Measurements from ENCODE around the gene PRAC1.
"Not testable (repeated sequence)": the region's sequence is repeated elsewhere in the genome, so short reads cannot be mapped to it uniquely, and the experiment has no call there.

The PRAC1 gene

DNA sequence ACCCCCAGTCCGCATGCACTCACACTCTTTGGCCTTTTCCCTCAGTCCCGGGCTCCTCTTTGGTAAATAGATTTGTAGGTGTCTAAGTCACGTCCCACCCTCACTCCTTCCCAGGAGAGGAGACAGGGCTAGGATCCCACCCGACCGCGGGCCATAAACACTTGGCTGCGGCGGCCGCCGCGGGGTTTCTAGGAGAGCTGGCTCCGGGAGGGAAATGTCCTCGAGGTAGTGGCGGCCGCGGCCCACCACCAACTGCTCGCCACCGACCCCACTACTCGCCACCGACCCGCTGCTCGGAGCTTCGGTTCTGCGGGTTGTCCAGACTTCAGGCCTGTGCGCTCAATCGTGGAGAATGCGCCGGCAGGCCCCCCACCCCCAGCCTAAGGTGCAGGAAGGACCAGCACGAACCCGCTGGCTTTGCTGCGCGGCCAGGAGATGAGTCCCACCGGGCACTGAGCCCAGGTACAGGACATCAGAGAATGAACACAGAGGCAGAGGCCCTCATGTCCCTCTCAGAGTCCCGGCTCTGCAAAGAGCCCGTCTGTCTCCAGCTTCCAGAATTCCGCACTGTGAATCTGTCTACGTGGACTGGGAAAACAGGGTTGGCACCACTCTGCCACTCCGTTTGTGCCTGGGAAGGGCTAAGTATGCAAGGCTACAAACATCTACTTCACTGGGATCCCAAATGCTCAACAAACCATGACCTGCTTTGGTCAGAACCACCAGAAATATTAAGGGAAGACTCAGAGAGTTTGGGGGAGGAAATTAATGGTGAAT is 3.2 kb upstream of the PRAC1 start:
- DNase-seq, result no peak

DNA sequence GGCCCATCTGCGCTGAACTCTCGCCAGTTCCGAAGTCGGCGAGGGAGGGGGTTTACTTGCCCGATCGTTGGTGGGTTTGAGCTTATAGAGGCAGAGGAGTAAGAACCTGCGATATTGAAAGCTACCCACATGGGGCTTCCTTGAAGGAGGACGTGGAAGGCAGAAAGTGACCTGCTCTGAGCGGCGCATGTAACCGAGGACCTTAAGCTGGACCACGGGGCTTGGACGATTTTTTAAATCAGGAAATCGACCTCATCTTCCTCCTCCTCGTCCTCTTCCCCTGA is 2.6 kb upstream of the PRAC1 start:
- DNase-seq, result no peak

DNA sequence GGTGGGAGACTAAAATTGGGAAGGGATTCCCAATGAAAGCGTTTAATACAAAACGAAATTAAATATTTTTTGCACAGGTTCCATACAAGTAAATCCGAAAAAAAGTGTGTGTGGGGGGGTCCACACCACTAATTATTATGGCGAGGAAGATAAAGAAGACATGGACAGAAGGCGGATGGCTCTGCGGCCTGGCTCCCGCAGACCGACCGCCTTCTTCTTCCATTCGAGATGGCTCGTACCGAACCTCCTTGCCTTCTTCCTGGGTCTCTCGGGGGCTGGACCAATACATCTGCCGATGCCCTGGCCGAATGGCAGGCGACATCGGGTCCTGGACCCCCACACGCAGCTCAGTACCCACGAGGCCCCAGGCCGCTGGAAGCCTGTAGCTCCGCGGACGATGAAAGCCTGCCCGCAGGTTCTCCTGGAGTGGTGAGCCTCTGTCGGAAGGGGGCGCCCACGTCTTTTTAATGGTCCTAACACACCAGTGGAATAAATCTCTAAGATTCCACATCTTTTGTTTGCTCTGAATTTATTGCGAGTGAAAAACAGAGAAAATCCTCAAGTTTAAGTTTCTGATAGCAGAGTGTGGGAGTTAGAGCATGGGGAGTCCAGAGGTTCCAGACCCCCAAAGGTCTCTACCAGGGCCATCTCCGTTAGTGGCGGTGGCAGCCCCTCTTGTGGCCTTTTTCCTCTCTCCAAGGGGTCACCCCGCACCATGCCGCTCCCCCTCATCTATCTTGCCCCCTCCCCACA is 2.1 kb upstream of the PRAC1 start:
- no peak for DNase-seq

DNA sequence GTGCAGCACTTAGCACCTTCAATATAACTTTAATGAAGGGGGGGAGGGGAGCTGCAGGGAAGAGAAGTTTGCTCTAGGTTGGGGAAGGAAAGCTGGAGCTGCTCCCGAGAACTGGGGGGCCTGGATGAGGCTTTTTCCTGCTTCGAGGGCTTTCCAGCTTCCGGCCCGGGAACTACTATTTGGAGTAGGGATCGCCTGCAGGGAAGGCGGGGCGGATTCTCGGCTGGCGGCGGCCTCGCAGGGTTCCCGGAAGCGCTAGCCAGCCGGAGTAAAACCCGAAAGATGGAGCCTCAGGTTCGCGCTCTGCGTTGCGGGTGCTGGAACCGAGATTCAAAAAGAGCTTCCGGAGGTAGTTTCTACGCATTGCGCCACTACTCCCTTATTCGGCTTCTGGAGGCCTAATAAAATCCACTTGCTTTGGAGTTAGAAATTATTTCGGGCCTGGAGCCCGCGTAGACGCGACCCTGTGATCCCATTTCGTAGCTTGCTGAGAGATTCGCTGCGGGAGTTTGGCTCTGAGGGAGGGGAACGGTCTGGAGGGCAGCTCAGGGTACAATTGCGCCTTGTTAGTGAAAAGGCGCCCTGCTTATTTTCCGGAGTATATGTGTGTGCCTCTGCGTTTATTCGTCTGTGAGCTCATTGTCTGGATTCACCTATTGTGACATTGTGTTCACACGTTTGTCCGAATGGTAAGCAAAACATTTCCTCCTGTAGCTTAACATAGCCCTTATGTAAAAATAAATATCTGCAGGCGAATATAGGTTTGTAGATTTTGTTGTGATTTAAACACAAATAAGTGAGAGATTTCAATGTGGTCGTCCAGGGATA is 1.3 kb upstream of the PRAC1 start:
- no peak for DNase-seq

DNA sequence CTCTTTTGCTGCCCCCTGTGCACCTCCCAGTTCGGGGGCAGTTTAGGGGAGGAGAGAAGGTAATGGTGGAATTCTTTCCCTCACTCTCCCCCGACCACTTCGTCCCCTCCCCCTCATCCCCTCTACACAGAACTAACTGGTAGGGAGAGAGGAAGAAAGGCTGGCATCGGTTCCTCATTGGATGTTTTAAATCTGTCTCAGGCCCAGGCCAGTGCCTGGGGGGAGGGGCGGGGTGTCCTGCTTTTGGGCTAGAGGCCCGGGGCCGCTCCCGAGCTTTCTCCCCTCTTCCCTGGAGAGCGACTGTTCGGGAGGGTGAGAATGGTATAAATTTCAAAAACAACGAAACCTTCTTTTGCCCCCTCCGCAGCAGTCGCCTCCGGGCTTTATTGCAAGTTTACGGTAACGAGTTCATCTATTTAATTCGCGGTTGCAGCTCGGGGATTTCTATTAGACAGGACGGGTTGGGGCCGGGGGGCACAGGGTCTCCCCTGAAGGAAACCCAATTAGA is 651 bp upstream of the PRAC1 start, which contains the start of gene PRAC2:
Gene PRAC2, plus strand, starts transcription at position 271 of the 508 bp plus-strand sequence. CDS start 1,226 bp downstream, outside the sequence.
- no peak for DNase-seq

DNA sequence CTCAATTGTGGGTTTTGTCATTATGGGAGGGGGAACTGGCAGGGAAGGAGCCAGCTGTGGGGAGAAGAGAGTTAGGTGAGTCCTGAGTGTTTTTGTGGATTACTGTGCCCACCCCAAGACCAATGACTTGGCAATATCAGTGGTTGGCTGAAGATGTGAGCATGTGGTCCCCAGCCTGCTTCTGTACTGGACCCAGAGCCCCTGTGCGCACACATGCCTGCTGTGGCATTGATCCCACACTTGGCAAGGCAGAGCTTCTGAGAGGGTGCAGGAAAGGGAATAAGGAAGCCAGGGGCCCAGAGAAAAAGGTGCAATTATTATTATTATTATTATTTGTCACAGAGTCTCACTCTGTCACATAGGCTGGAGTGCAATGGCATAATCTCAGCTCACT is 1.3 kb downstream of the PRAC1 start:
- DNase-seq, result no peak

DNA sequence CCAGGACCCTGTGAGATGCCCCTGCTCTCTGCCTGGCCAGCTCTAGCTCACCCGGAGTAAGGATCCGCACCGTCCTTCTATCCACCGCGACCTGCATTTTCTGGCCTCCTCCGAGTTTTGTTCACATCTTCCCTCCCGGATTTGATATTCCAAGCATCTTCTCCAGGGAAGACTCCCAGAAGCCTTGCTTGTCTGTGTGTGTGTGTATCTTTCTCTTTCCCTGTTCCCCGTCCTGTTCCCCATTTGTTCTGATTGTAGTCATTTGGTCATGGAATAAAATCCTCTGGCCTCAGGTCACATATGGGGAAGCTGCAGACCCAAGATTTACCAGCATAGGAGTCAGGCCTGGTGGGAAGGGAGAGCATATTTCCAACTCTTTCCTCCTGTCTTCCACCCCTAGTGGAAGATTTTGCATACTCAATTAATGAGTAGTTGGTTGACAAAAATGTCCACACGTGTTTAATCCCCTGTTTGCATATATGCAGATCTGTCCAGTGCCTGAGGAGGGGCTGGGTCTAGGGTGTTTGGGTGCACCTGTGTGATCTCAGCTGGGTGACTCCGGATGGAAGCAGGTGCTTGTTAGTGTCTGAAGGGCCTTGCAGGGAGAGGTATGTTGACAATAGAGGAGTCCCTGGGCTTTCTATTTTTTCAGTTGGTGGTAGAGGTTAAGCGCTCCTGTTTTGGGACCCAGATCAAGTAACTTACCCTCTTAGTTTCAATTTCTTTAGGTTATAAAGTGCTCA is 1.9 kb downstream of the PRAC1 start:
- DNase-seq, result no peak

DNA sequence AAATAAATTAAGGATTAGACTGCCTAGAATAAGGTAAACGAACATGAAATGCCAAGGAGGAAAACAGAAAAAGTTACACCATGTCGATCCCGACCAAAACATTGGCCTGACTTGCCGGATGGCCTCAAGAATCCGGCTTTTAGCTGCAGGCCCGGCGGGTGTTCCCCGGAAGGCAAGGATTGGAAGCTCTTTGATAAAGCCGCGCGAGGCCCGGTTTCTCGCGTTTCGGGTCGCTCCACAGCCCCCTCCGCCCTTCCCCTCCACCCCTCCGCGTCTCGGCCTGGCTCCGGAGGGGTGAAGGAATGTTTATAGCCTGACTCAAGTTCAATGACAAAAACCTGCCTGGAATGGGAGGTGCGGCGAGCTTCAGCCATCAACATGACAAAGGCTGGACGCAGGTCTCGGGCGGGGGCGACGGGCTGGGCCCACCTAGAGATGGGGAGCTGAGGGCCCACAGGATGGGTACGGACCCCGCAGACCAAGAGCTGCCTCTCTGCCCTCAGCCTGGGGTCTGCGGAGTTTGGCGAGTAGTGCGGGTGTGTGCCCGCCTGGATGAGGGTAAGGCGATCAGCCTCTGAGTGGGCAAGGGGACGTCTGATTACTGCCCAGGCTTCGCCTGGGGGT is 2.6 kb downstream of the PRAC1 start:
- DNase-seq, result no peak

DNA sequence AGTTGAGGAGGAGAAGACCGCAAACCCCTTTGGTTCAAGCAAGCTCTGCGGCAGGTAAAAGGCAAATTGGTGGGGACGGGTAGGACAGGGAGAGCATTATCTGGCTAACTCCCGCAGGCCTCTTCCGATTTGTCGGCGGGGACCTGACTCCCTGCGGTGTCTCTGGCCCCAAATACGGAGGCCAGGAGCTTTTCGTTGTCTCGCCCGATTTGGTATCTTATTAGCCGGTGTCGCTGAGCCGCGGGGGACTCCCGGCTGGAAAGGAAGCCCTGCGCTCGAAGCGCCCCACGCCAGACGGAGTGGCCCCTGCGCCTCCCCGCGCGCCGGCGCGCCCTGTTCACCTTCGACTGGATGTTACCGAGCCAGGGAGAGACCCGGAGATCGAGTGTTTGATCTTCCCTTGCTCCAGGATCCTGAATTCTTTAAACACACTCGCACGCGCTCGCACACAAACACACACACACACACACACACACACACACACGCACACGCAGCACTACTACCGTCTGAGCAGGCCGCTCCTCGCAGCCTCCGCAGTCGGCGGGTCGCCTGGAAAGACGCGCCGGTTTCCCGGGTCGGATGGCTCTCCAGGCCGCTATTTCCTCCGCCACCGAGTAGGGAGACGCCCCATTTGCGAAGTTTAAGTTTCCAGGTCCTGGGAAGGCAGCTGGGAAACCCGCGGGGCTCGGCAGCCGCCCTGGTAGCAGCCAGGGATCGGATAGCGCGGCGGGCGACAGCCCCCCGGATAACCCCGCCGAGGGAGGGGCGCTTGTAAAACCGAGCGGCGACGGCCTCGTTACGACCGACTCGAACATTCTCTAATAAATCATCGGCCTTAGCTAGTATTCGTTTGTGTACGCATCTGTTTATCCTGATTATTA is 3.3 kb downstream of the PRAC1 start:
- no peak for DNase-seq

DNA sequence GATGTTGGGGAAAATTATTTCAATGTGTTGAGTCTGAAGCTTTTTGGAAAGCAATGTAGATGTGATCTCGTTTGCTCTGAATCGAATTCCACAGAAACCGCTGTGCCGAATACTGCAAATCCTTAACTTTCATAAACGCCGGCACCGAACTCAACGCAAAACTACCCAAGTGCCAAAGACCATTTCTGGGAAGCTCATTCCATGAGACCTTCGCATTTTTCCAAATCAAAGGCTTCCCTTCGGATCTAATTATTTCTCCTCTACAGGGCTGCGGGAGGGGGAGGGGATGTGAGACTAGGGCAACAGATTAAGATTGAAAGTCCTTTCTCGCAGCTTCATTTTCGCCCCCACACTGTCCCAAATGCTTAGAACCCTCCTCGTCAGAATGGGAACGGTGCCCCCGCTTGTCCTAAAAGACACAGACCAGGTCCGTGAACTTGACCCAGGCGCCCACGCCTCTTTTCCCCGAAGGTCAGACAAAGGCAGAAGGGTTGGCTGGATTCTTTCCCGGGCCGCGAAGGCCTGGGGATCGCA is 4.0 kb downstream of the PRAC1 start:
- no peak for DNase-seq

DNA sequence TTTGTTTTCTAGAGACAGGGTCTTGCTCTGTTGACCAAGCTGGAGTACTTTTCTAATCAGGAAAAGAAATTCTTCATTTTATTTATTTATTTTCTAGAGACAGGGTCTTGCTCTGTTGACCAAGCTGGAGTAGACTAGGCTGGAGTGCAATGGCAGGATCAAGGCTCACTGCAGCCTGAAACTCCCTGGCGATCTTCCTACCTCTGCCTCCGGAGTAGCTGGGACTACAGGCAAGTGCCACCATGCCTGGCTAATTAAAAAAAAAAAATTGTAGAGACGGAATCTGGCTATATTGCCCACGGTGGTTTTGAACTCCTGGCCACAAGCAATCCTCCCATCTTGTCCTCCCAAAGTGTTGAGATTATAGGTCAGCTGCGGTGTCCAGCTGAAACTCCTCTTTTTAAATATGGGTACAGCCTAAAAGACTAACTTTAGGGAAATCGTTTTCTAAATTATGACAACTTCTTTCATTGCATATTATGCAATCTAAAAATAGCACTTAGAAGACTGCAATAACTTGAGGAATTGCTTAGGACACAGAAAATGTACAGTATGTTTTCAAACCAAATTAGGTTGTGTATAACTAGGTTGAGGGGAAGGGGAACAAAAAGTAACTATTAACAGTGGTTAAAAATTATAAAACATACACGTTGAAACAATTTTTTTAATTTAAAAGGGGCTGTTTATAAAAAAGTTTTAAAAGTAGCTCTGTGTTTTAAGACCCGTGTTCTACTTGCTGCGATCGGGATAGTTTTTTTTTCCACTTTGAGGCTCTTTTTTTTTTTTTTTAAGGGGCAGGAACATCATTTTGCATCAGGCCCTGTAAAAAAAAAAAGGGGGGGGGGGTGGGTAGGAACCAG is 4.7 kb downstream of the PRAC1 start:
- DNase-seq, result no peak

DNA sequence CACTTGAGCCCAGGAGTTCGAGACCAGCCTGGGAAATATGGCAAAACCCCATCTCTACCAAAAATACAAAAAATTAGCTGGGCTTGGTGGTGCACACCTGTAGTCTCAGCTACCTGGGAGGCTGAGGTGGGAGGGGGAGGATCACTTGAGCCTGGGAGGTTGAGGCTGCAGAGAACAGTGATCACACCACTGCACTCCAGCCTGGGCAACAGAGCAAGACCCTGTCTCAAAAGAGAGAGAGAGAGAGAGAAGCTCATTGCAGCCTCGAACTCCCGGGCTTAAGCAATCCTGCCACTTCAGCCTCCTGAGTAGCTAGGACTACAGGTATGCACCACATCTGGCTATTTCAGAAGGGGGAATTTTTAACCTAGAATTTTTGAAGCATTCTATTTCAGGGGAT is 5.8 kb downstream of the PRAC1 start:
- not testable (repeated sequence) for DNase-seq

DNA sequence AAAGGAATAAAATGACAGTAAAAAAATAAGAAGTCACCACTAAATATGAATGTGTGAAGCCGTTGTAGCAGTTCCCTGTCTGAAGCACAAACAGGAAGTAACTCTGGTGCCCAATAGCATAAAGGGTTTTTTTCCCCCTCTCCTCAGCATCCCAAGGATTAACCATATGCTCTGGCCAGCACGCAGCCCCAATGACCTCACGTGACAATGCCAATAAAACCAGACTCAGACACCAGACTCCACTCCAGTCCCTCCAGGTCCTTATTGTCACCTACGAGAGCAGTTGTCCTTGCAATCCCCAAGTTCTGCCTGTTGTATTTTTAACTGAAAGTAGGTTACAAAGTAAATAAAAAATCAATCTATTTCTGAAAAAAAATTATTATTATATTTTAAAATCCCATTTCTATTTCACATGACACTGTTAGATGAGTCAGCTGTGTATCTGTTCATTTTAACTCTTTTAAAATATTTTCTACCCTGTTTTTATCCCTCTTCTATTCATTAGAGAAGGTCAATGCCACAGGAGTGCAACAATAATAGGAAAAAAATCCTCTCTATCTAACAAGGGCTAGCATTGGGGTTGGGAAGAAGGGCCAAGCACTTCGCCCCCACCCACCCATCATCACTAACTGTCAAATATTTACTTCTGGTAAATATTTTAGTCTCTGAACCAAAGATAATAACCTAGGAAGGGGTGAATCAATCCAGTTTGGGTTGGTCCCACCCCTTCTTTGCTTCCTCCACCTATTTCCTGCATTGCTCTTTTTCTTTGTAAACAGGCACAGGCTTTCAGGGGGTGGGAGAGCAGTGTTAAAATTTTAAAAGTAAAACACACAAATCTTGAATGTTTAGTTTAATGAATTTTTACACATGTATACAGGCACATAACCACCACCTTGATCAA is 6.6 kb downstream of the PRAC1 start:
- DNase-seq, result no peak

DNA sequence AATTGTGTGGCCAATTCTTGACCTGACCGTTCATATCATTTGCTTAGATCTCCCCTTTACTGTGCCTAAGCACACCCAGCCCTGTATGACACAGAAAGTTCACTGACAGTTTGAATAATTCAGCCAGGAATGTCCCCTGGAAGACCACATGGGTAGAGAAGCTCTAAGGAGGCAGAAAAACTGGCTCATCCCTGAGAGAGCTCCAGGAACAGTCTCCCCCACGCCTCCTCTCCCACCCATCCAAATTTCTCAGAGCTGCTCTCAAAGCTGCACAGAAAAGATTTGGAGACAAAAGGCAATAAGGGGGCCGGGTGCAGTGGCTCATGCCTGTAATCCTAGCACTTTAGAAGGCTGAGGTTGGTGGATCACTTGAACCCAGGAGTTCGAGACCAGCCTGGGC is 11.2 kb downstream of the PRAC1 start:
- no peak for DNase-seq

DNA sequence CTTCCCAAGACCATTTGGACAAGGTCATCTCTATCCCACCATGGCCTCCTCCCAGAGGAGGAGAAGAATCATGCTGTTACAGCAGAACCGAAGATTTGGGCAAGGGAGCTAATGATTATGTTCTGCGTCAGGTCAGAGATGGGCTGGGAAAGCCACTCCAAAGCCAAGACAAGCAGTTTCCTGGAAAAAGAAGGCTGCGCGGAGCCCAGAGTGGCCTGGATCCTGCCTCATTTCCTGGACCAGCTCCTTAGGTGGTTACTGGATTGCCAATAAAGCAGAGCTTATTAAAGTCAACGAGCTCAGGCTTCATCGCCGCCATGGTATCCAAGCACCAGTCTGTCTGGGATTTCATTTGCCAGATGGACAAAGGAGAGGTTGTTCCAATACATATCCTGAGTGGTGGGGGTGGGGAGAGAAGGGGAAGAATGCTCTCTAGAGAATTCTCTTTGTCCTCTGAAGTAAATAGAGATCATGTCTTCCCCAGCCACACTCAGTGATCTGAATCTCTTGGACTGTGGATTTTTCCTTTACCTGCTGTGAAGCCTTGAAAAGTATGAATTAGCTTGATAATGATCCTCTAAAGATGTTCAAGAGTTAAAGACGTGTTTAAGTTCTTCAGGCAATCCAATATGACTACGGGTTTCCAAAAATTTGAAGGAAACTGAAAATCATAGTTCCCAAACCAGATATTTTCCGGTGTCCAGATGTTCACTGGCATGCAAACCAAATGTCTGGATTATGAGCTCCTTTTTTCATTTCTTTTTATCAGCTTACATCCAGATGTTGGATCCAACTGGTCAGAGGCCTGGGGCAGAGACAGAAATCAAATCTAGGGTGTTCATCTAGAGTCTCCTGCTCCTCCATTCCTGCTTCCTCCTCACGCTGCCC is 17.7 kb downstream of the PRAC1 start:
- DNase-seq, result no peak

DNA sequence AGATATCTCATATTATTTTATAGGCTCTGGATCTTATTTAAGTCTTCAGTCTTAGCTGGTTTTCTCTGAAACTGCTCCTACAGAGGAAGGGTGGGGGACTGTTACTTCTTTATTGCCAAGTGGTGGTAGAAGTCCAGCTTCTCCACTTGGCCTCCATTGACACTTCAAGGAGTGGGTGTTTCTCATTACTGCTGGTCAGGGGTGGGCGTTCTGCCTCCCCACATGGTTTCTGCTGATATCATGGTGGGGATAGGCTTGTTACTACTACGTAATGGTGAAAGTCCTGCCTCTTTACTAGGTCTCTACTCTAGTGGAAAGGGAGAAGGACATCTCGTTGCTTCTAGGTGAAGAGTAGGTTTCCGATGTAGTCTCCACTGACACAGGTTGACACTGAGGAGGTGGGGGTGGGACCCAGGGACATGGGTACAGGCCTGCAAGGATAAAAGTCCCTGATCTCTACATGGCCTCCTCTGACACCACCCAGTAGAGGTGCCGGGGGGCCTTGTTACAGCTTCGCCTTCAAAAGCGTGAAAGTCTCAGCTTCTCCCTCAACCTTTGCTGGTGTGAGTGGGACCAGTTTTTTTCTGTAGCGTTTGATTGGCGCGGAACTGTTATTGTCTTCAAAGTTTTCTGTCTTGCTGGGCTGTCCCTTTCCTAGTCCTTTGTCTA is 20.3 kb downstream of the PRAC1 start:
- DNase-seq, result no peak

DNA sequence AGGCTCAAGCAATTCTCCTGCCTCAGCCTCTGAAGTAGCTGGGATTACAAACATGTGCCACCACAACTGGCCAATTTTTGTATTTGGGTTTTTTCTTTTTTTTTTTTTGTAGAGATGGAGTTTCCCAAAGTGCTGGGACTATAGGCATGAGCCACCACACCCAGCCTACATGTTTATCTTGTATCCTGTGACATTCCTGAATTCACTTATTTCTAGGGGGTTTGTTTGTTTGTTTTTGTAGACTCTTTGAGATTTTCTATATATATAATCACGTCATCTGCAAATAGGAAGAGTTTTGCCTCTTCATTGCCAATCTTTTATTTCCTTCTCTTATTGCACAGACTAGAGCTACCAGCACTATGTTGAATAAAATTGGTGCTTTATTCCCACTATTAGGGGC is 29.1 kb downstream of the PRAC1 start:
- no peak for DNase-seq

Measured in cerebellar nuclear complex (tissue), 1 donor.